Measurements from ENCODE around the gene SALL1. TPM values are rescaled to one million over a fixed set of nuclear protein-coding genes. Genes with fewer than 3 reads are reported as not detected.

The SALL1 gene
- total RNA-seq, 1 experiment from 2014 or later: 12.1 TPM

DNA sequence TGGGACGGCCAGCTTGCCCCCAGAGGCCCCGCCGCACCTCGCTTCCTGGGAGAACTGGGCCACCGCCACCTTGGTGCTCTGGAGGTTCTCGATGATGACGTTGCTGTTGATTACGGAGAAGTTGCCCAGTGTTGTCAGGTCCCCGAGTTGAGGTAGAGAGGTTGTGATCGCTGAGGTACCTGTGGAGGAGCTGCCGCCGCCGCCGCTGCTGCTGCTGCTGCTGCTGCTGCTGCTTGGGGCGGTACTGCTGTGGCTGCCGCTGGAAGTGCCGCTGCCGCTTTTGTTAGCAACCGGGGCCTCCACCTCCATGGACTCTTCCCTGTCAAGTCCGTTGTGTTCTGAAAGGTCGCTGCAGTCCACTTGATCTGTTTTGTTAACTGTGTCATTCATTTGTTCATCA, 9.5 kb downstream of the SALL1 start:
- DNase-seq (ENCODE audit: low read depth): no peak

DNA sequence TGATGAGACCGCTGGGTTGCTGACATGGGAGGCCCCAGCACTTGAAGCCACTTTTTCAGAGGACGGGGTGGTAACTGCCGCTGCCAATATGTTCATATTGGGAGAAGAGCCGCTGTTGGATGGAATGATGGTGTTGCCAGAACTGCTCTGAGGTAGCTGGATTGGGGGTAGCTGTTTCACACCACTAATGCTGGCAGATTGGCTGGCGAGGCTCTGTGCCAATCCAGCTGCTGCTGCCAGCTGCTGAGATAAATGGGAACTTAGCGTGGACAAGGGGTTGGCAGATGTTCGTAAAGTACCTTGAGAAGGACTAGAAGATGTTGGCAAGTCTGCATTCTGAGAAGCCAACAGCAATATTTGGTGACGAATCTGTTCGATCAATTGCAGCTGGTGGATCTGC, 10.0 kb downstream of the SALL1 start:
- DNase-seq (ENCODE audit: low read depth): no peak

DNA sequence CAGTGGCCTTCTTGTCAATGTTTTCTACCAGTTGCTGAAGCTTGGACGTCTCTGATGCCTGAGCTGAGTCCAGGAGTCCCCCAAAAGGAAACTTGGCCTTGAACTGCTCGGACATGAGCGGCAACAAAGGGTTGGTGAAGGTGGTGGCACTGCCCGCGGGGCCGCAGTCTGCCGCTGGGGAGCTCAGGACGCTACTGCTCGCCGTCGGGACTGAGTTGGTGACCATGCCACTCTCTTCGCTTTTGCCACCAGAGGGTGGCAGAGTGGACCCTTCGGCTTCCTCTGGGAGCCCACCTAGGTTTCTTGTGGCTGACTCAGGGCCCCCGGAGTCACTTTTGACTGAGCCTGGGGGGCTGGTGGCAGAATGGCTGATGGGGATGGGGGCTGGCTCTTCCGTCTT, 11.0 kb downstream of the SALL1 start:
- no peak for DNase-seq (ENCODE audit: low read depth)

DNA sequence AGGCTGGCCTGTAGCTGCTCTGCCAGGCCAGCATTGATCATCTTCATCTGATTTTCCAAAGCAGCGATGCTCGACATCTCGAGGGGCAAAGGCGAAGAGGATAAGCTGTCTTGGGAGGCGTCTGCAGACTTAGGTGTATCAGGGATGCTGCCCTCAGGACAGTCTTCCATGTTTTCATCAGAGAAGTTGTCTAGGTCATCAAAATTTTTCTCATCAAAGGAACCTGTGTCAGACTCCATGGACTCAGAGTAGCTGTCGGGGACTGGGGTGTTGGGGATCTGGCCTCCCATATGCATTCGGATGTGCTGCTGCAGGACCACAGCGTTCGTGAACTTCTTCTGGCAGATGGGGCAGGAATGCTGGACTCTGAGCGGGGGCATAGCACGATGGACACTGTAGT, 11.5 kb downstream of the SALL1 start:
- no peak for DNase-seq (ENCODE audit: low read depth)

DNA sequence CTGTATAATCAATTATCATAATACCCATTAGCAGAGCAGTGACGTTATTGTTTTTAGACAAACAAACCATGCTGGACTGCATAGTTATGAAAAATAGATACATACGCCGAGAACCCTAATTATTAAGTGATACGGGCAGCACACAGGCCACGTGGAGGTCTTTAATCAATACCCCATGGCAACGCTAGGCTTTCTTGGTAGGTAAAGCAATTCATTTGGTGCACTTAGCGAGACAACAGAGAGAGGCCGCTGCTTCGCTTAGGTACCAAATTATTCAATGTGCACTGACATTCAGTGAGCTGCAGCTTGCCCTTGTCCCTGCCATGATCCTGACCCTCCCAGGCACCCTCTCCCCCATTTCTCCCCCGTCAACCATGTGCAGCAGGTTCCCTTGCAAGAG, 12.9 kb downstream of the SALL1 start:
- no peak for DNase-seq (ENCODE audit: low read depth)

DNA sequence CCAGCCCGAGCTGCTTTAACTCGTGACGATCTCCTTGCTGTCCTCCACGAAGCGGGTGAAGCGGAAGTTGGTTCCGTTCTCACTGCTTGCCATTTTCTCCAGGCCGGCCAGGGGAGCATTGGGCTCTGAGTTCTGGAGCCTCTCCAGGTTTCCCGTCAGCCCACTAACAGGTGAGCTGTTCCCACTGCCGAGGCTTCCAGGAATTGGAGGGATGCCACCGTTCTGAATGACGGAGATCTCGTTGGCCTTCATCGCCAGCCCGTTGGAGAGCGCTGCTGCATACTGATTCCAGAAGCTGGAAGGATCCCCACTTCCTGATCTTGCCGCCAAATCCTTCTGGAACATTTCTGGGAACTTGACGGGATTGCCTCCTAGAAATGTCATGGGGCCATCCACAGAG, 14.0 kb downstream of the SALL1 start:
- DNase-seq (ENCODE audit: low read depth): no peak

DNA sequence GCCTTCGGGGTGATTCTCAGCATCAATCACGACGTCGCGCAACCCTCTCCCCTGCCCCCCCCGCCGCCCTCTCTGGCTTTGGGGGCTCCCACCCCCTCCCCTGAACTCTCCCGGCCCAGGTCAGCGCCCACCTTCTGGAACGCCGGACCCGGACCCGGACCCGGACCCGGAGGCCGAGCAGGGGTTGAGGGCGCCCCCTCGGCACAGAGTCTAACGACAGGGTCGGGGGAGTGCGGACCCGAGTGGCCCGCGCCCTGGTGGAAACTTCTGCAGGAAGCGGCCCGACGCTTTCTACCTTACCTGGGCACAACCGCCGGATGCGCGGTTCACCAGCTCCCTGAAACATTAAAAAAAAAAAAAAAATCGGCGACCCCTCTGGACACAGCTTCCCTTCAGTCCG, 16.2 kb downstream of the SALL1 start:
- no peak for DNase-seq (ENCODE audit: low read depth)

DNA sequence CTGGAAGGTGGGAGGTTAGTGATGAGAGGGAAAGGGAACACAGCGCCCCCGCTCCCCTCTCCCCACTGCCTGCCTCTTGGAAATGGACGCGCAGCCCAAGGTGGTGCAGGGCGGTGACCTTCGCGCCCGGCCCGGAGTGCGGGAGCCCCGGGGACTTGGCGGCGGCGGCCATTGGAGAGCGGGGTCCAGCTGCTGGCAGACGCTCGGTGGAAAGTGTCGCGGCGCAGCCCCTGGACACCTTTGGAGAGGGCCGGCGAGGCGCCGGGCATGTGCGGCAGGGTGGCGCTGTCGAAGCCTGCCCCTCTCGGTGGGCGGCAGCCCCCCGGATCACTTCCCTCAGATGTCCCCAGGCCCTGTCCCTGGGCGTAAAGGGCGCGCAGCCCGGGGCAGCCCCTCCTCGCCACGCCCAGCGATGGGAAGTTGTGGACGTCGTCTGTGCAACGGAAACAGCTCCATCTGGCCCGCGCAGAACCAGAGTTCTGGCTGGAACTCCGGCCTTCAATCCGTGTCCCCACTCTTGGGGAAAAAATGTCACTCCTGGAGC, 16.7 kb downstream of the SALL1 start:
- no peak for DNase-seq (ENCODE audit: low read depth)

DNA sequence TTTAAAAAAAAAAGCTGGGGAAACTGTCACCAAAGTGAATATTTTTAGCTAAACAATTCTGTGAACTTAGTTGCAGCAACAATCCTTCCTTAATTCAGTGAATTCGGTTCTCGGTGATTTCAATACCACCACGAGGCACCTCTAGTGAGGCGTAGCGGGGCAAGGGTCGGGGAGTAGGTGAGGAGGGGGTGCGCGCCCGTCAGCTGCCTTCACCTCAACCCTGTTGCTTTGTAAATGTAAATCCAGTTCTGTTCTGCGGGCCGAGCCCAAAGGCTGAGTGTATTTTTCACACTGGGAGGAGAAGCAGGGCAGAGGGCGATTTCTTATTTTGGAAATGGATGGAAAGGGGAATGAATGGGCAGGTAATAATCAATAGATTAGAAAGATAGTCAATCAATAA, 17.4 kb downstream of the SALL1 start:
- DNase-seq (ENCODE audit: low read depth): no peak

DNA sequence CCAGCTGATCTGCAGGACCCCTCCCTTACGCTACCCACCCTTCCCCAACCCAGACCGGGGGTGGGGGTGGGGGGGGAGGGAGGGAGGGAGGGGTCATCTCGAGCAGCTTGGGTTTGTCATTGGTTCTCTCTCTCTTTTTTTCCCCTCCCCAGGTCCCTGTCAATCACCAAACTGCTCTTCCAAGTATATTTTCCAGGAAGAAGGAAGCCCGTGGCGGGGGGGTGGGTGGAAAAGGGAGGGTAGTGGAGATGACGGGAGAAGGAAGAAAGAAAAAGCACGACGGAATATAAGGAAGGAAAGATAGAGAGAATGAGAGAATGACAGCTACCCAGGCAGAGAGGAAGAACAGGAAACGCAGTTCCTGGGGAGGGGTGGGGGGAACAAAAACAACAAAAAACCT, 17.9 kb downstream of the SALL1 start:
- DNase-seq (ENCODE audit: low read depth): no peak

DNA sequence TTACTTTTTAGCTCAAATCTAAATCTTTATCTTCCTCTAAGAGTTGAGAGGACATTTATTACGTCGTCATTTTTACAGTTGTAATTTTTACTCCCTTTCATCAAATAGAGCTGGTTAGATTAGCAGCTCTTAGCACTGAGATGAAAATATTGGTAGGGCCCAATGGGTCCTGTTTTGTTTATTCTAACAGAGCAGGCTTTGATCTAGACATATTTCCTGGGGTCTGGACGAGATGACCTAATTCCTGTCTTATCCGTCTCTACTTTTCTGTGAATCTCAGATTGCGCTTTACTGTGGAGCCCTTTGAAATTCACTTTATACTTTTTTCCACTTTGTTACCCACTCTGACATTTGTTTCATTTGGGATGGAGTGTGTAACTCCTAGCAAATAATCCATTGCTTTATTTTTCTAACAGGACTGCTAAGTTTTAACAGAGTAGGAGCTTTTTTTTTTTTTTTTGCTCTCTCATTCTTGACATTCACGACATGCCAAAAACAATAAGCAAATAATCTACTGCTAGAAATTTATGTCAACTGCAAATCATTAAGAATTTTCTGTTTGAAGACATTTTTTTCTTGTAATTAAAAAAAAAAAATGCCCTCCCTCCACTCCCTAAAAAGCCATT, 18.5 kb downstream of the SALL1 start:
- no peak for DNase-seq (ENCODE audit: low read depth)

DNA sequence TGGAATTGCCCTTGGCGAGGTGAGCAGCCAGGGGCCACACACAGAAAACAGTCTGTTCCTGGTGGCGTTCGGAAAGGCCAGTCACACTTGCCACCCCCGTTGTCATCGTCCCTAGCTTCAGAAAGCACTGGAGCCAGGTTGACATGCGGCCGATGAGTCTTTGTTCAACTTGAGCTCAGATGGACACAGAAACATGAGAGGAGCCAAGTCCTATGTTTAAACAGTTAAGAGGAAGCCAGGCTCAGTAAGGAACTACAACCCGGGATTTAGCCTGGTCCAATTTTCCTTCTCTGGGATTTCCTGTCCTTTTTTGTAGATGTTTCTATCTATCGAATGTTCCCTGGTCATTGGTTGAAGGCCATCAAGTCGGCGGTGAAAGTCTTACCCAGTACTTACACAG, 19.5 kb downstream of the SALL1 start:
- DNase-seq (ENCODE audit: low read depth): no peak

DNA sequence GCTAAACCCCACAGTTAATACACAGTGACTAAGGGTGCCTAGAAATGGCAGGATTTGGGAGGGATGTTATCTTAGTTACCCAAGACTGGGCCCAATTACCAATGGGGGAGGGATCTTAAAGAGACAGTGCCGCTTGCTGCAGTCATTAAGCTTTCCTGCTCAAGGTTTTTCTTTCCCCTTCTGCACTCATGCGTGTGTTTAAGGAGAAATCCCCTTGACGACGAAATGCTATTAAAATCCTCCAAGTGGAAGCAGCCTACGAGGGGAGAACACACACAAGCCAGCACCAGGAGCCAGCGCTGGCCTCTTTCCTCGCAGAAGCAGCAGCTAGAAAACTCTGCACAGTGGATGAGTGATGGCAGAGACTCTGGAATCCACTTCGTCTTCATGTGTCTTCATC, 22.0 kb downstream of the SALL1 start:
- no peak for DNase-seq (ENCODE audit: low read depth)

DNA sequence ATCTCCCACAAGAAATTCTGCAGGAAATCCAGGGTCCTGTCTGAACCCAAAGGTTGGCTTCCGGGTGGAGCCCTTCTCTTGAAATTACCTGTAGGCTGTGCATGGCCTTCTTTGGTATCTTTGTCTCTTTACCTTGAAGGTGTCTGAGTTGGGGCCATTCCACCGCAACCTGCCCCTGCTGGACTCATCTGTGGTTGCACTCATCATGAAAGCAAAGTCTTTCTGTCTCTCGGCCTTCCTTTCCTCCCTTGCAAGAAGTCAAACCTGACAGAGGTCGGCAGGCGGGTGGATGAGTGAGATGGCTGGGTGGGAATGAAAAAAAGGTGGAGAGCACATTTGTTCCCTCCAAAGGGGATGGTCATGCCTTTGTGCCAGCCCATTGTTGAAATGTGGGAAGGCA, 25.1 kb downstream of the SALL1 start:
- no peak for DNase-seq (ENCODE audit: low read depth)

DNA sequence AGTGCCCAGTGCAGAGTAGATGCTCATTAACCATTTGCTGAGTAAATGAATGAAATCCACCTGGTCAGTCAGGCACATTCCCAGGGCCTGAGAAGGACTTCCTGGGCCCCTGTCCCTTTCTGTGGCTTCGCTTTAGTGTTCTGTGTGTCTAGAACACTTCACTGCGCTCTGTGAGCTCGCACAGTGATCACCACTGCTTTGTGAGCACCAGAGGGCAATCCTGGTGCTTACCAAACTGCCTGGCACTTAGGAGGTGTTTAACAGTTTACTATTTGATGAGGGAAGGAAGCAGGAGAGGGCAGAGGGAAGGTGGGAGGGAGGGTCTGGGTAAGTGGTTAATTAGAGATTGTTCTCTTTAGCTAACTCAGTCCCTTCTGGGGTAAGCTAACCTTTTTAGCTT, 26.2 kb downstream of the SALL1 start:
- no peak for DNase-seq (ENCODE audit: low read depth)

DNA sequence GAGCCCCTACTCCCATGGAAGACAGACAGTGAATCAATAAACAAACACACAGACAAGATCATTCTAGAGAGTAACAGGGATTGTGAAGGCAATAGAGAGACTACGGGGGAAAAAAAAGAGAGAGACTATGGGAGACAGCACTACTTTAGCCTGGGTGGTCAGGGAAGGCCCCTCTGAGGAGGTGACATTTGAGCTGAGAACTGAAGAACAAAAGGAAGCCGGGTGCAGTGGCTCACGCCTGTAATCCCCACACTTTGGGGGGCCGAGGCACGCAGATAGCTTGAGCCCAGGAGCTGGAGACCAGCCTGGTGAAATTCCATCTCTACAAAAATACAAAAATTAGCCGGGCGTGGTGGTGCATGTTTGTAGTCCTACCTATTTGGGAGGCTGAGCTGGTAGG, 29.2 kb downstream of the SALL1 start:
- DNase-seq (ENCODE audit: low read depth): no peak

DNA sequence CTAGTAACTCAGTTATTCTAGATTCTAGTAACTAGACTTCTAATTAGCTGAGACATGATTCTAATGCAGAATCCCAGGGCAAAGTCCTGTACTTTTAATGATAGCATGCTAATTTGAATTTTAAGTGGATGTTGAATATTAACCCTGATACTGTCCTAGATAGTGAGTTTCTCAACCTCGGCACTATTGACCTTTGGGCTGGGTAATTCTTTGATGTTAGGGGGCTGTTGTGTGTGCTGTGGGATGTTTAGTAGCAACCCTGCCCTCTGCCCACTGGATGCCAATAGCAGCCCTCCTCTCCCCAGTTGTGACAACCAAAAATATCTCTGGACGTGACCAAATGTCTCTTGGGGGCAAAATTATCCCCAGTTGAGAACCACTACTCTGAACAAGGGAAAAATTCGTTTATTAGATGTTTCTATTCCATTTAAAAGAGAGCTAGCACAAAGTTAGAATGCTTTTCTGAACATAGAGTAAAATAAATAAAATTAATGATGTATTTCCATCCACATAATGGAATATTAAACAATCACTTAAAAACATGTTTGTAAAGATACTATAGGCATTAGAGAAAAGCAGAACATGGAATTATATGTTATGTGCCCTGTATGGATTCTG, 30.2 kb downstream of the SALL1 start:
- DNase-seq (ENCODE audit: low read depth): no peak

DNA sequence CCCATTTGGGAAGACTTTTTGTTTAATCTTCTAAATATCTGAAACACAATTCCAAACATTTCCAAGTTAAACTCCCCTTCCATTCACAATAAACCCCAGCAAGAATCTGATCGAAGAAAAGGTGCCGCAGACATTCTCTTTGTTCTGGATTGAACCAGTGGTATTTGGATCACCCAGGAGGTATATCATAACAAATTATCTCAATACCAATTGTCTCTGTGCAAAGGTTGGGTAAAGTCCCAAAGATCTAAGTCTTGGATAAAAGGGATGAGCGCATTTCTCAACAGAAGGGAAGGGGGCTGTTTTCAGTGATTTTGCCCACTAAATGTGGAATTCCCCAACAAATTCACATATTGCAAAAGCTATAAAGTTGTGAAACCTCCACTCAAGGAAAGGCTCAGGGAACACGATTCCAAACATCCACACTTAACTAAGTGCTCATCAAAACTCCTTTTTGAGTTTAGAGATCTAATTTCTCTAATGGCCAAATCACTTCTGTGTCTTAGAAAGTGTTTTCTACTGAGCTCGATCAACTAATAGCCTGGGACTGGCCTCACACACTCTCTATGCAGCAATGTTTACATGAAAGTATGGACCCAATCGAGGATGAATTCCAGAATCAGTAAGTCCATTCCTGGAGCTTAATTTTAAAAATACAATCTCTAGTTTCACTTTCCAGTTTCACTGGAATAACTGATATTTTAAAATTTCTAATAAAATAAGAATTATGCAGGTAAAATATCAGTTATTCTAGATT, 30.9 kb downstream of the SALL1 start:
- DNase-seq (ENCODE audit: low read depth): no peak

DNA sequence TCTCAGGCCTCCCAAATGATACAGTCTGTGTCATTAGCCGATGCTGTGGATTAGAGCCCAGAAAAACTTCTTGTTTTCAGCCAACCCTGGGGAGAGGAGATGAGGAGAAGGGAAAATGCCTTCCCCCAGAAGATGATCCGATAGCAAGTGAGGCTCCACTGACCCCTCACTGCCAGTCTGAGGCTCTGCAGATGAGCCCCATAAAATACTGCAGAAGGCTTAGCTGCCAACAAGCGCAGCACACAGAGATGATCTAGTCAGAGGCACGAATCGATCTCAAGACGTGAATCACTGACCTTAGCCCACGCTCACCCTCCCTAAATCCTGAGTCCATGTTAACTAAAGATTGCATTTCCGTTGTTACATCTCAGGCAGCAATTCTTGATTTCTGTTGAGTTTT, 31.5 kb downstream of the SALL1 start:
- no peak for DNase-seq (ENCODE audit: low read depth)

DNA sequence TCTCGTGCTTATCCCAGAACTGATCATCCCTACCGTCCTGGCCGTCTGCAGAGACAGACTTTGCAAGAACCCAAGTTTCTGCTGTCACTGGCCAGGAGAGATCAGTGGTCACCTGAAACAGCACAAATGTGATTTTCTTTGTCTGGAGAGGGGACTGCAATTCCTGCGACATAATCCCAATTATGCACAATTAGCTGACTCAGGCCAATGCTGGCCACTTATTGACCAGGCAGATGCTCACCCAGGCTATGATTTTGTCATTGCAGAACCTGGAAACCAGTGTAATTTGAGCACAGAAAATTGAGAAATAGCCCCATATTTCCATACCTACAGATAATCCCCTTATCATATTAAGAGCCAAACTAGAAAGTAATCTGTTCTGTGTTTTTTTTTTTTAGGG, 34.7 kb downstream of the SALL1 start:
- no peak for DNase-seq (ENCODE audit: low read depth)

DNA sequence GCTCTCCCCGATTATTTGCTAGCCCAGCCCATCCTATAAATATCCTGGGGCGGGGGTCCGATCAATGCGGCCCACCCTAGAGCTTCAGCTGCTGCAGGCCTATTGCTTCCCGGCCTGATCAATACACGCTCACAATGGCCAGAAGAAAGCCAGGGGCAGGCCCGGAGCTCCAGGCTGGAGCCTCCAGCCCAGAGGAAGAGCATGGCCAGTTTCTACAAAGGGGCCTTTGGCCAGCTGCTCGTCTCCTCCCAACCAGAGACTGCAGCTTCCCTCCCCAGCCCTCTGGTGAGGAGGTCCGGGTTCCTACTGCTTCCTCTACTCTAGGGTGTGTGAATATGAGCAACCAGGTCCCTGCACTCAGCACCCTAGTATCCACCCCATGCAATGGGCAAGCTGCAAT, 36.7 kb downstream of the SALL1 start:
- no peak for DNase-seq (ENCODE audit: low read depth)

DNA sequence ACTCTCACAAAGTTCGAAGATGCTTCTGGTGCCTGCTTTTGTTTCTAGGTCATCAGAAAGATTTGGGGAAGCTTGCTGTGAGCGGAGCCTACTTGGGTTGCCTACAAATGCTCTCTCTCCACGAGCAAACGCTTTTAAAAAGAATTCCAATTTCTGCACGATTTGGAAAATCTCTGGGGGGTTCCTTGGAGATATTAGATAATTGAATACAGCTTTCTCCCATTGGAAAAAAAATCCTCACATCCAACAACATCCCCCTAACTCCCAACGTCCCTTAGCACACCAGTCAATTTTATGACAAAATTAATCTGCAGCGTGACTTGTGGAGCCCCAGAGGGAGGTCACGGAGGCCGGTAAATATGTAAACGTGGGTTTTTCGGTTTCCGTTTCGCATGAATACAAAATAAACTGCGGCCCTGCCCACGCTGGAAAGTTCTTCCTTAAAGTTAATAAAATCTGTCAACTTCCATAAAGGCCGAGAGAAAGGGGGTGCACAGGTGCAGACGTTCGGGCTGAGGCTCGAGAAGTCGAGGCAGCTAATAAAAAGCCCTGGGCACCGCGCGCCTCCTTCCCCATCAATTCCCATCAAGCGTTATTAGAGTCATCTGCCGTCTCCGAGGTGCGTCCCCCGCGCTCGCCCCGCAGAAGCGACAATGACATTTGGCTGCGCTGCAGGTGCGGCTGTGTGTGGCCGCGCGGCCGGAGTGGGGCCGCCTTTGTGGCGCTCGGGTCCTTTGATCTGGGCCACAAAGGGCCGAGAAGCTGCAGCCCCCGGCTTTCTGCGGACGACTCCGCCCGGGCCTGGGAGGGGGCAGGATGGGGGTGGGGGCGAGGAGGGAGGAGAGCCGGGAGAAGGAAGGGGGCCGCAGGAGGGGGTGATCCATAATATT, 37.6 kb downstream of the SALL1 start:
- no peak for DNase-seq (ENCODE audit: low read depth)

All from M059J (cell line).